ES-I3 (cell line): ENCODE measurements around the gene XRN2.

ENCODE experiments used
- H3K36me3 ChIP-seq: 2 replicates; pipeline ENCODE4 v1.6.1; 2013; ENCODE audit warnings: mild to moderate bottlenecking, low read length, control low read depth, moderate library complexity; ENCODE audit not compliant: insufficient read depth
- H3K4me1 ChIP-seq: 2 replicates; pipeline ENCODE4 v1.6.1; 2013; ENCODE audit warnings: mild to moderate bottlenecking, control low read depth, low read length; ENCODE audit not compliant: insufficient read depth
- H3K9ac ChIP-seq: 2 replicates; pipeline ENCODE4 v1.6.1; 2013; ENCODE audit warnings: low read depth, mild to moderate bottlenecking, low read length, moderate library complexity
- H3K9me3 ChIP-seq: 2 replicates; pipeline ENCODE4 v1.6.1; 2013; ENCODE audit warnings: mild to moderate bottlenecking, low read length, moderate library complexity; ENCODE audit not compliant: control insufficient read depth, insufficient read depth

The XRN2 gene

GRCh38 chr20:21279706-21280521, 23.2 kb upstream of the XRN2 start:
- no peaks in the 10 kb centered on the region for H3K4me1 ChIP-seq
- no peaks in the 10 kb centered on the region for H3K9me3 ChIP-seq
- H3K9ac ChIP-seq: no peak overlapping the region
- H3K36me3 ChIP-seq: no peaks in the 10 kb centered on the region

- no peak overlapping the region for H3K9ac ChIP-seq
- no peaks in the 10 kb centered on the region for H3K9me3 ChIP-seq
- no peaks in the 10 kb centered on the region for H3K4me1 ChIP-seq
- H3K36me3 ChIP-seq: no peaks in the 10 kb centered on the region
Observed at GRCh38 chr20:21280522-21281016, 22.6 kb upstream of the XRN2 start.

- no peaks in the 10 kb centered on the region for H3K36me3 ChIP-seq
- no peaks in the 10 kb centered on the region for H3K9me3 ChIP-seq
- H3K9ac ChIP-seq: no peak overlapping the region
- no peaks in the 10 kb centered on the region for H3K4me1 ChIP-seq
Observed at GRCh38 chr20:21286775-21287174, 16.4 kb upstream of the XRN2 start.

GRCh38 chr20:21288587-21289370, 14.4 kb upstream of the XRN2 start:
- Histone ChIP-seq H3K9ac (no peak overlapping the region), H3K4me1 (no peaks in the 10 kb centered on the region), H3K9me3 (no peaks in the 10 kb centered on the region), H3K36me3 (no peaks in the 10 kb centered on the region)

GRCh38 chr20:21289651-21290050, 13.5 kb upstream of the XRN2 start:
- H3K9ac ChIP-seq: no peak overlapping the region
- H3K36me3 ChIP-seq: no peaks in the 10 kb centered on the region
- no peaks in the 10 kb centered on the region for H3K9me3 ChIP-seq
- no peaks in the 10 kb centered on the region for H3K4me1 ChIP-seq

- H3K4me1 ChIP-seq: no peaks in the 10 kb centered on the region
- H3K36me3 ChIP-seq: no peaks in the 10 kb centered on the region
- H3K9me3 ChIP-seq: no peaks in the 10 kb centered on the region
- no peak overlapping the region for H3K9ac ChIP-seq
Observed at GRCh38 chr20:21291026-21291425, 12.1 kb upstream of the XRN2 start.

- H3K9me3 ChIP-seq: no peaks in the 10 kb centered on the region
- H3K4me1 ChIP-seq: no peaks in the 10 kb centered on the region
- no peaks in the 10 kb centered on the region for H3K36me3 ChIP-seq
- H3K9ac ChIP-seq: no peak overlapping the region
Observed at GRCh38 chr20:21294755-21295154, 8.4 kb upstream of the XRN2 start.

GRCh38 chr20:21301940-21302663, 1.0 kb upstream of the XRN2 start:
- H3K4me1 ChIP-seq: peaks cover 6% of the 10 kb centered on the region; the same call in 1 of the 2 replicates

GRCh38 chr20:21302664-21303060, 469 bp upstream of the XRN2 start:
- H3K9me3 ChIP-seq: no peaks in the 10 kb centered on the region
- H3K4me1 ChIP-seq: peaks cover 6% of the 10 kb centered on the region; the same call in 1 of the 2 replicates
- peak overlapping the region; percentile 94 for H3K9ac ChIP-seq
- no peaks in the 10 kb centered on the region for H3K36me3 ChIP-seq

More at GRCh38 chr20:21301940-21302663, 1.0 kb upstream of the XRN2 start:
- no peaks in the 10 kb centered on the region for H3K36me3 ChIP-seq
- H3K9me3 ChIP-seq: no peaks in the 10 kb centered on the region
- H3K9ac ChIP-seq: peak overlapping the region; percentile 94

GRCh38 chr20:21303872-21304586, 898 bp downstream of the XRN2 start:
- Histone ChIP-seq H3K9ac (peak overlapping the region; percentile 94), H3K9me3 (no peaks in the 10 kb centered on the region), H3K4me1 (peaks cover 16% of the 10 kb centered on the region), H3K36me3 (no peaks in the 10 kb centered on the region)

- Histone ChIP-seq H3K4me1 (peaks cover 22% of the 10 kb centered on the region), H3K9me3 (no peaks in the 10 kb centered on the region), H3K9ac (no peak overlapping the region), H3K36me3 (no peaks in the 10 kb centered on the region)
Observed at GRCh38 chr20:21308340-21308739, 5.2 kb downstream of the XRN2 start.

- Histone ChIP-seq H3K36me3 (no peaks in the 10 kb centered on the region), H3K9ac (no peak overlapping the region), H3K4me1 (peaks cover 18% of the 10 kb centered on the region)
Observed at GRCh38 chr20:21309678-21310467, 6.7 kb downstream of the XRN2 start.

GRCh38 chr20:21312813-21313474, 9.8 kb downstream of the XRN2 start:
- H3K4me1 ChIP-seq: peaks cover 16% of the 10 kb centered on the region
- H3K36me3 ChIP-seq: no peaks in the 10 kb centered on the region
- H3K9me3 ChIP-seq: no peaks in the 10 kb centered on the region
- H3K9ac ChIP-seq: no peak overlapping the region

More at GRCh38 chr20:21309678-21310467, 6.7 kb downstream of the XRN2 start:
- no peaks in the 10 kb centered on the region for H3K9me3 ChIP-seq
